ENCODE results near the gene NLK.
"Not testable (repeated sequence)": the region's sequence is repeated elsewhere in the genome, so short reads cannot be mapped to it uniquely, and the experiment has no call there.

Gene NLK

DNA sequence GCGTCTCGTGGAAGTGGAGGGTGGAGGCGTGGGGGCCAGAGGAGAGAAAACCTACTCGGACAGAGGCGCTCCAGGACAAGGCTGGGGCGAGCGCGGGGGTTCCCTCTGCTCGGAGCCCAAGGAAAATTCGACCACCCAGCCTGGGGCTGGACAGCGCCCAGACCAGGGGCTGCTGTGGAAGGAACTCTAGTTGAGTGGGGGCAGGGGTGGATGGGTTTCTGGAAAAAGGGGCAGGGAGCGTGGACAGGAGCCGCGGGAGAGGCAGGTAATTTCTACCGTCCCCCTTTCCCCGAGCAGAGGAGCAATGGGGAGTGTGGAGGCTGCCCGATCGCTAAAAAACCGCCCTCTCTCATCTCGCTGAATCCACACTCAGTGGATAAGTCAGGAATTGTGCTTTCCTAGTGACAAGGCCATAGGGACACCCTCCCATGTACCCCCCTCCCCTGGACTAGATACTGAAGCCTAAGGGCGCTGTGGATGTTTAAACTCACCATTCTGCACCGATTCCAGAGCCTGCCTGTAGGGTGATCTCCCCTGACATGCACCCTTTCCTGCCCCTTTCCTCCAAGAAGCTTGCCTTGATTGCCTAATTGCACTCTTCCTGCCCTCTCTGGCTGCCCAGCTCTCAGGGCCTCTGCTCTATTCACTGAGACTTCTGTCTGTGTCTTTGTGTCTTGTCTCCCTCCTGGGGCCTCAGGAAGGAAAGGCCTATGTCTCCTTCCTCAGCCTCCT, 185.8 kb downstream of the NLK start:
- no peak for DNase-seq (ENCODE audit: low read depth)
- in situ Hi-C loops (cut with HindIII; ENCODE audit: low sequenced_read_pairs): no loop called here
- TF ChIP-seq, protein P1, sequence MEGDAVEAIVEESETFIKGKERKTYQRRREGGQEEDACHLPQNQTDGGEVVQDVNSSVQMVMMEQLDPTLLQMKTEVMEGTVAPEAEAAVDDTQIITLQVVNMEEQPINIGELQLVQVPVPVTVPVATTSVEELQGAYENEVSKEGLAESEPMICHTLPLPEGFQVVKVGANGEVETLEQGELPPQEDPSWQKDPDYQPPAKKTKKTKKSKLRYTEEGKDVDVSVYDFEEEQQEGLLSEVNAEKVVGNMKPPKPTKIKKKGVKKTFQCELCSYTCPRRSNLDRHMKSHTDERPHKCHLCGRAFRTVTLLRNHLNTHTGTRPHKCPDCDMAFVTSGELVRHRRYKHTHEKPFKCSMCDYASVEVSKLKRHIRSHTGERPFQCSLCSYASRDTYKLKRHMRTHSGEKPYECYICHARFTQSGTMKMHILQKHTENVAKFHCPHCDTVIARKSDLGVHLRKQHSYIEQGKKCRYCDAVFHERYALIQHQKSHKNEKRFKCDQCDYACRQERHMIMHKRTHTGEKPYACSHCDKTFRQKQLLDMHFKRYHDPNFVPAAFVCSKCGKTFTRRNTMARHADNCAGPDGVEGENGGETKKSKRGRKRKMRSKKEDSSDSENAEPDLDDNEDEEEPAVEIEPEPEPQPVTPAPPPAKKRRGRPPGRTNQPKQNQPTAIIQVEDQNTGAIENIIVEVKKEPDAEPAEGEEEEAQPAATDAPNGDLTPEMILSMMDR (IDR thresholded peaks at IDR 0.05; ENCODE audit: low read depth, low read length, missing control alignments): peak; percentile 21
- peak overlapping the region; percentile 41 for H3K4me3 ChIP-seq (ENCODE audit: low read depth, low read length)

DNA sequence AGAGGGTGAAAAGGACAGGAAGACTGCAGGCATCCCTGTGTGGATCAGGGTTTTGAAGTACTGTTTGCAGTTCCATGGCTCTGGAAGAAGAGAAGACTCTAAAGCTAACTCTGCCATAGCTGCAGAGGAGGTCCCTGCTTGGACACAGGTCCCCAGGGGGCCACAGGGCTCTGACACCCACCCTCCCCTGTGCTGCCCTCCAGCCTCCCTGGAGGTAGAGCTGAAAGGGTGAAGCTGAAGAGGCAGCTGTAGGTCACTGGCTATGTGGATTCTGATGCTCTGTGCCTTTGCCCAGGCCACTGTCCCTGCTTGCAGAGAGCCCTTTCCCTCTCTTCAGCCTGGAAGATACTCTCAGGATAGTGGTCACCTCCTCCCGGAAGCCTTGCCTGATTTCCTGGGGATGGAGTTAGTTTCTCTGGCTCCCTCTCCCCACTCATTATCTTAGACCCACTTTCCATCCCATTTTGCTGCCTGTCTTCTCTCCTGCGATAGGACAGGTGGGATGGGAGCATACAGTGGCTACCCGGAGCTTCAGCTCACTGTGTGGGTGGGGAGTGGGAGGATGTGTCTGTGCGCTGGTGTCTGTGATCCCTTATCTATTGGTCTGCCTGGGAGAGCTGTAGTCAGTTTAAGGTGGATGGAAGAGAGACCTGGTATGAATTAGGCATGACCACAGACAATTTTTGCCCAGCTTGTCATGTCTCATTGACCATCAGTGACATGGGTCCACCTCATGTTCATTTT, 186.7 kb downstream of the NLK start:
- in situ Hi-C loops (cut with HindIII; ENCODE audit: low sequenced_read_pairs): no loop called here
- H3K4me3 ChIP-seq (ENCODE audit: low read depth, low read length): no peak overlapping the region
- DNase-seq (ENCODE audit: low read depth): no peak
- TF ChIP-seq, protein P1 (IDR thresholded peaks at IDR 0.05; ENCODE audit: low read depth, low read length, missing control alignments): no peak

DNA sequence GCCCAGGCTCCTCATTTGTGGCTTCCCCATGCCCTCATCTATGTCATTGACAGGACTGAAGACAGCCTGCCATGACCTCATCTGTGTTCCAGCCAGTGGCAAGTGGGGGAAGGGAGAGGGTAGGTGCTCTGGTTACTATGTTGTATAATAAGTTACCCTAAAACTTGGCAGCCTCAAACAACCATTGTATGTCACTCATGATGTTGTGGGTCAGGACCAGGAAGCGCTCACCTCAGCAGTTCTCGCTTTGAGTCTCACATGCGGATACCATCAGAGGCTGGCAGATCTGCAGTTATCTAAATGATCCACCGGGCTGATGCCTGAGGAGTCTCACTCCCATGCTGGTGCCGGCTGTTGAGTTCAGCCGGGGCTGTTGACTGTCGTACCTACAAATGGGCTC, 187.5 kb downstream of the NLK start:
- DNase-seq (ENCODE audit: low read depth): no peak
- in situ Hi-C loops (cut with HindIII; ENCODE audit: low sequenced_read_pairs): no loop called here
- no peak overlapping the region for H3K4me3 ChIP-seq (ENCODE audit: low read depth, low read length)
- TF ChIP-seq, protein P1 (IDR thresholded peaks at IDR 0.05; ENCODE audit: low read depth, low read length, missing control alignments): no peak

DNA sequence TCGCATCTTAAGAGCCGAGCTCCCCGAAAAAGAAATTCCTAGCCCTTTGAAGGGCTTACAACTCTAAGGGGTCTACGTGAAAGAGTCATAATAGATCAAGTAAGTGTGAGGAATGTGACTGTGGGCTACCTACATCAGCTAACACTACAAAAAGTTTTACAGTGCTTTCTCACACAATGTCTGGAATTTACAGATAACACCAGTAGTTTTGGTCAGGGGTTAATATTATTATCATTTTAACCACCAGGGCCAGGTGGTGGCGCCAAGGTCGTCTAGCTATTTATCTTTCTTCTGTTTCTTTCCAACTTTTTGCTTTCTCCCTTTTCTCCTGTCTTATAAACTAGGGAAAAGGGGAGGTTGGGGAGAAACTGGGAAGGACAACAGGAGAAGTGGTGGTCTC, 188.1 kb downstream of the NLK start:
- in situ Hi-C loops (cut with HindIII; ENCODE audit: low sequenced_read_pairs); DNase-seq (ENCODE audit: low read depth); H3K4me3 ChIP-seq (ENCODE audit: low read depth, low read length): not testable (repeated sequence)

DNA sequence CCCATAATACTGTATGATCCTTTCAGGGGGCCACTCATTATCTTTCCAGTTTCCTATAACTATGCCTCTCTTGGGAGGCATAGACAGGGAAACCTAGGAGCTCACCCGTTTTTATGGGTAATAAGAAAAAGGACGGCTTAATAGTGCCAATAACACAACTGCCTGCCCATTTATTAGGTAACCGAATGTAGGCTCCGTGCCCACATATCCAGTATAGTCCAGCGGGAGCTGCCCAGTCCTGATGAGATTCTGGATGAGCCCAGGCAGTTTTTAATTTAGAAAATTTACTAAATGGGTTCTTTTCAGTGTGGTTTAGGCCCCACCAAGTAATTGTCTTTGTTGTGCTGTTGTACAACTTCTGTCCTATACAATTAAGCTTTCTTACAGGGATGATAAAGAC, 189.1 kb downstream of the NLK start:
- in situ Hi-C loops (cut with HindIII; ENCODE audit: low sequenced_read_pairs); DNase-seq (ENCODE audit: low read depth); H3K4me3 ChIP-seq (ENCODE audit: low read depth, low read length): not testable (repeated sequence)

DNA sequence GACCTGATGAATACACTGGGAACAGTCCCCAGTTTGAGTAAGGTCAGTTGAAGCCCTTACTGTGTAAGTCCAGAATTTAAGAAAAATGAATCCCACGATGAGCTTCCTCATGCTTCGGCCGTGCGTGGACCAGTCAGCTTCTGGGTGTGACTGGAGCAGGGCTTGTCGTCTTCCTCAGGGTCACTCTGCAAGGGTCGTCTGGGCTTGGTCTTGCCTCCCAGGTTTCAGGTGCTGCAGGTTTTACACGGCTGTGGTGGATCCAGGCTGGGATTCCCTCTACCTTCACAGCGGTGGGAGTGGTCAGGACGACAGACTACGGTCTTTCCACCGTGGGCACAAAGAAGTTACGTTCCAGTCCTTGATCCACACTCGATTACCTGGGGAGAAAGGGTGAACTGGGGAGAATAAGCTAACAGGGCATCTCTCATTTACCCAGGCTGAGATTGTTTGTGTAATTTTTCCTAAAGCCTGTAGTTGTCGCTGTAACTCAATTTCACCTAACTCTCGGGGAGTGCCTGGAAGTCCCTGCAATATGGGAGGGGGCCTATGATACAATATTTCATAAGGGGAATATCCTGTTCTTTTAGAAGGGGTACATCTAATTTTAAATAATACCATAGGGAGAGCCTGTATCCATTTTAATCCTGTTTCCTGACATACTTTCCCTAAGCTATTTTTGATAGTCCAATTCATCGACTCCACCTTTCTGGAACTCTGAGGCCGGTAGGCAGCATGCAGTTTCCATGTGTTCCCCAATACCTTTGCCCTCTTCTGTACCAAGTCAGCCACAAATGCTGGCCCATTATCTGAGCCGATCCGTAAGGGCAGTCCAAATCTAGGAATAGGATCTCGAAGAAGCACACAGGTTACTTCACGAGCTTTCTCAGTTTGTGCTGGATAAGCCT, 190.7 kb downstream of the NLK start:
- TF ChIP-seq, protein P1 (IDR thresholded peaks at IDR 0.05; ENCODE audit: low read depth, low read length, missing control alignments): peak; percentile 49
- H3K4me3 ChIP-seq (ENCODE audit: low read depth, low read length); DNase-seq (ENCODE audit: low read depth); in situ Hi-C loops (cut with HindIII; ENCODE audit: low sequenced_read_pairs): not testable (repeated sequence)

DNA sequence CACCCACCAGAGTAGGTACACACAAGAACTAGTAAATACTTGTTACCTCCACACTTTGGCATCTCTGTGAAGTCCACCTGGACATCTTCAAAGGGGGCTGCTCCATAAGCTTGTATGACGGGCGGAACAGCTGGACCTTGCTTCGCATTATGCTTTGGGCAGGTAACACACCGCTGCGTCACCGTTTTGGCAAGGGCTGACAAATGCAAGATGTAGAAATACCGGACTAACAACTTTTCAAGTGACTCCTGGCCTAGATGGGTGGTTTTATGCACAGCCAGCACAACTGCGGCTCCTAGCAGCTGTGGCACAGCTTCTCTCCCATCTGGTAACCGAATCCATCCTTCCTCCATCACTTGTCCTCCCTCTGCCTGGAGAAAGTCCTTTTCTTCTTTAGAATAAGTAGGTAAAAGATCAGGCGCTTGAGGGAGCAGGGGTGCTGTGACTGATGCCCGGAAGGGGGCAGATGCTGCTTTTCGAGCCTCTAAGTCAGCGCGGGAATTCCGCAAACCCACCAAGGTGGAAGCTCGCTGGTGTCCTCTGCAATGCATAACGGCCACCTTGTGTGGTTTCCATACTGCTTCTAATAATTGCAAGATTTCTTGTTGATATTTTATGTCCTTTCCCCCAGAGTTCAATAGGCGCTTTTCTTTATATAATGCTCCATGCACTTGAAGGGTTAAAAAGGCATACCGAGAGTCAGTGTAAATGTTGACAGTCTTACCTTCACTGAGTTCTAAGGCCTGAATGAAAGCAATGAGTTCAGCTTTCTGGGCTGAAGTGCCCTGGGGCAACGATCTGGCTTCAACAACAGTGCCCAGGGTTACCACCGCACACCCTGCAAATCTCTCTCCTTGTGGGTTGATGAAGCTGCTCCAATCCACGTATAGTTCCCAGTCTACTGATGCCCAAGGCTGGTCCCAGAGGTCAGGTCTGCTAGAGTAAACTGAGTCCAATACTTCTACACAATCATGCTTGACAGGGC, 191.7 kb downstream of the NLK start:
- in situ Hi-C loops (cut with HindIII; ENCODE audit: low sequenced_read_pairs); H3K4me3 ChIP-seq (ENCODE audit: low read depth, low read length); DNase-seq (ENCODE audit: low read depth): not testable (repeated sequence)

DNA sequence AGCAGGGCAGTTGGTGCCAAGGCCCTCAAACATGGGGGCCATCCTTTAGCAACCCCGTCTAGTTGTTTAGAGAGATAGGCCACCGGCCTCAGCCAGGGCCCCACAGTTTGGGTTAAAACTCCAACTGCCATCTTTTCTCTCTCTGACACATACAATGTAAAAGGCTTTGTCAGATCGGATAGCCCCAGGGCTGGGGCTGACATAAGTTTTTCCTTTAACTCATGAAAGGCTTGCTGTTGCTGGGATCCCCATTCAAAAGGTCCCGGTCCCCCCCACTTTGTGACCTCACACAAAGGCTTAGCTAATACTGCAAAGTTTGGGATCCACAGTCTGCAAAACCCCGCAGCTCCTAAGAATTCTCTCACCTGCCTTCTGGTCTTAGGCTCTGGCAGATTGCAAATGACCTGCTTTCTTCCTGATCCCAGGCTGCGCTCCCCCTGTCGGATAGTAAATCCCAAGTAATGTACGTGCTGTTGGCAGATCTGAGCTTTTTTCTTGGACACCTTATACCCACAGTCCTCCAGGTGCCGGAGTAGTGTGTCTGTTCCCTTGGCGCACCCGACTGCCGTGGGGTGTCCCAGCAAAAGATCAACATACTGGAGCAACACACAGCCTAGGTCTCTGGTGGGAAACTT, 192.7 kb downstream of the NLK start:
- H3K4me3 ChIP-seq (ENCODE audit: low read depth, low read length); in situ Hi-C loops (cut with HindIII; ENCODE audit: low sequenced_read_pairs); DNase-seq (ENCODE audit: low read depth): not testable (repeated sequence)

DNA sequence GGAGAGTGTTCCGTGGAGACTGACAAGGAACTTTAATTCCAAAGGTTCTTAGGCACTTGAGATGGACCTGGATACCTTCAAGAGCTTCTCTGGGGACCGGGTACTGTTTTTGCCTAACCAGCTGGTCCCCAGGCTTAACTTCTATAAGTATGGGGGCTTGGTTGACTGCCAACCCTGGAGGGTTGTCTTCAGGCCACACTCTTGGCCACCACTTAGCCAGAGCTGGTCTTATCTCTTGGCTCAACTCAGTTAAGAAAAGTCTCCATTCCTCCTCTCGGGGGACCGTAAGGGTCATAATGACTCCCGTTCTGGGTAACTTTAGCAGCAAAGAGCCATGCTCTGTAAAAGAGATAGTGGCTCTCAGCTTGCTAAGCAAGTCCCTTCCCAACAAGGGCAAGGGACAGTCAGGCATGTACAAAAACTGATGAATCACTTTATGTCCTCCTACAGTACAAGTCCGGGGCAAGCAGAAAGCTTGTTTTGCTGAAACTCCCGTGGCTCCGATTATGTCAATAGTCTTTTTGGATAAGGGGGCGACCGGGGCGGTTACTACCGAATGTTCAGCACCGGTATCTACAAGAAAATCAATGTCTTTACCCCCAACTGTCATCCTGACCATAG, 193.7 kb downstream of the NLK start:
- DNase-seq (ENCODE audit: low read depth); H3K4me3 ChIP-seq (ENCODE audit: low read depth, low read length); in situ Hi-C loops (cut with HindIII; ENCODE audit: low sequenced_read_pairs): not testable (repeated sequence)

DNA sequence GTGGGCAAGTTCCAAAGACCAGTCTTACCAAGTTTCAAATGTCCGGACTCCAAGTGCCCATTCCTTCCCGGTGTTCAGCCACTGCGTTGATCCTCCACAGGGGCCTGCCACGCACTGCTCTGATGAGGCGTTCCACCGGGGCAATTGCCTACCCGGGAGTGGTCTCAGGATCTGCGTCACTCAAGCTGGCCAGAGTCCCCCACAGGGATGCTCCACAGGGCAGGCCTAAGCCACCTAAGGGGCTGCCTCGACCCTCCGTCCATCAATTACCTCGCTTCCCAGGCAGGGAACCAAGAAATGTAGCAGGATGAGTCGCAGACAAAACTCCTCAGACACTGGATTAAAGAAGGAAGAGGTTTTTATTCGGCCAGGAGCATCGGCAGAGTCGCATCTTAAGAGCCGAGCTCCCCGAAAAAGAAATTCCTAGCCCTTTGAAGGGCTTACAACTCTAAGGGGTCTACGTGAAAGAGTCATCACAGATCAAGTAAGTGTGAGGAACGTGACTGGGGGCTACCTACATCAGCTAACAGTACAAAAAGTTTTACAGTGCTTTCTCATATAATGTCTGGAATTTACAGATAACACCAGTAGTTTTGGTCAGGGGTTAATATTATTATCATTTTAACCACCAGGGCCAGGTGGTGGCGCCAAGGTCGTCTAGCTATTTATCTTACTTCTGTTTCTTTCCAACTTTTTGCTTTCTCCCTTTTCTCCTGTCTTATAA, 196.2 kb downstream of the NLK start:
- in situ Hi-C loops (cut with HindIII; ENCODE audit: low sequenced_read_pairs): not testable (repeated sequence)

More for the DNA sequence above, 196.2 kb downstream of the NLK start:
- H3K4me3 ChIP-seq (ENCODE audit: low read depth, low read length); DNase-seq (ENCODE audit: low read depth): not testable (repeated sequence)
